ENCODE measurements around the gene GIT2. TPM values are rescaled to one million over a fixed set of nuclear protein-coding genes. Genes with fewer than 3 reads are reported as not detected.
"Not testable (repeated sequence)": the region's sequence is repeated elsewhere in the genome, so short reads cannot be mapped to it uniquely, and the experiment has no call there.

GIT2 gene
- total and polyA plus RNA-seq, 2 of the 8 experiments (the other 6 are each of a cell fraction or from before 2014, with no cell fraction given) = 9.6 to 20.7 TPM

- TF ChIP-seq RBBP5 (IDR thresholded peaks at IDR 0.05; ENCODE audit: borderline replicate concordance, low read depth, low read length) (peak; percentile 75; the same call in 1 of the 2 replicates), PHF8 (conservative IDR thresholded peaks at IDR 0.05; ENCODE audit: low read depth, low read length) (peak; percentile 42; the same call in 1 of the 2 replicates)
Measured at GRCh38 chr12:109899783-109900751, 96.1 kb downstream of the GIT2 start, which contains the start of gene TCHP (continued).

GRCh38 chr12:109899345-109899744 is 96.8 kb downstream of the GIT2 start:
- H3K4me1 ChIP-seq (replicated peaks in 1 of 4; ENCODE audit: control insufficient read depth in 3 of 4, insufficient read depth in 4 of 4, low read length in 3 of 4) = peaks cover 0 to 10% (median 2%) of the 10 kb centered on the region in 4 experiments; a peak in 3 of 7 replicates
- H3K23ac ChIP-seq (ENCODE audit: insufficient read length); H4K91ac ChIP-seq (replicated peaks; ENCODE audit: insufficient read length, low read length); H2BK20ac ChIP-seq (ENCODE audit: low read length); DNase-seq (ENCODE audit: low read depth in 1 of 2, low spot score in 2 of 2); H3K4ac ChIP-seq (replicated peaks; ENCODE audit: insufficient read length, low read depth, low read length); H4K5ac ChIP-seq (ENCODE audit: insufficient read length, low read depth, low read length); H3K14ac ChIP-seq (ENCODE audit: insufficient read length); H4K20me1 ChIP-seq (replicated peaks in 1 of 2; ENCODE audit: control insufficient read depth in 1 of 2, insufficient read depth in 2 of 2, low read length in 2 of 2); H2BK12ac ChIP-seq (ENCODE audit: low read depth, low read length); H2BK5ac ChIP-seq (ENCODE audit: low read depth, low read length); H3K79me2 ChIP-seq (ENCODE audit: control insufficient read depth in 1 of 2, insufficient read depth in 2 of 2, low read length in 2 of 2); H3K23me2 ChIP-seq (ENCODE audit: low read depth, low read length); H2AFZ ChIP-seq (ENCODE audit: low read length); H3K18ac ChIP-seq (ENCODE audit: extremely low read depth, low read length); H3K79me1 ChIP-seq (ENCODE audit: low read depth, low read length); H3K36me3 ChIP-seq (ENCODE audit: control insufficient read depth in 2 of 4, insufficient read depth in 4 of 4, low read length in 3 of 4); H3K9me3 ChIP-seq (ENCODE audit: insufficient read depth in 2 of 2, low read depth in 1 of 2, low read length in 1 of 2); H3K56ac ChIP-seq (replicated peaks; ENCODE audit: insufficient read length, low read depth, low read length); H4K8ac ChIP-seq (ENCODE audit: extremely low read depth, insufficient read depth, low read length); H3K9ac ChIP-seq (replicated peaks in 1 of 4; ENCODE audit: extremely low read depth in 1 of 4, low read depth in 3 of 4, low read length in 3 of 4); H2BK120ac ChIP-seq (replicated peaks; ENCODE audit: low read depth, low read length); FAIRE-seq; H2AK5ac ChIP-seq (ENCODE audit: low read depth, low read length); H3K27ac ChIP-seq (ENCODE audit: low read depth, low read length); H2BK15ac ChIP-seq (ENCODE audit: low read length); POLR2A ChIA-PET (ENCODE audit: partially characterized antibody): not testable (repeated sequence)
- peaks cover 44 to 84% (median 80%) of the 10 kb centered on the region in 4 experiments for H3K27me3 ChIP-seq (replicated peaks in 1 of 4; ENCODE audit: control insufficient read depth in 3 of 4, extremely low read depth in 1 of 4, insufficient read depth in 3 of 4, low read length in 3 of 4)
- CTCF ChIA-PET (ENCODE audit: partially characterized antibody) = interaction anchor here (1.0 to 3.0 kb wide), 7 partner anchors 10 to 94 kb away, joined by 3 to 21 read pairs (median 4); no protein-coding TSS in a partner anchor
- peak overlapping the region; percentile 86 to 93; a peak in 1 of 4 replicates for H3K4me2 ChIP-seq (ENCODE audit: insufficient read depth in 1 of 2, low read depth in 2 of 2, low read length in 2 of 2)
- H3K4me3 ChIP-seq (ENCODE audit: extremely low read depth in 1 of 4, insufficient read depth in 2 of 4, low read depth in 3 of 4, low read length in 4 of 4) = peak overlapping the region in 1 of 4 experiments; percentile 72; a peak in 2 of 8 replicates
- 91% methylated on average over 15 of the region's 15 CpGs; no CpG with 5 or more reads in 1 of the 2 experiments for WGBS, 2 experiments (ENCODE audit: extremely low coverage in 1 of 2, insufficient coverage in 1 of 2, insufficient read length in 1 of 2, insufficient replicate concordance in 2 of 2, low coverage in 1 of 2, low lambda C conversion rate in 2 of 2, missing lambda C conversion rate in 1 of 2)
